Bronchial epithelial cell (primary cell): ENCODE measurements around the gene HBEGF. TPM values are rescaled to one million over a fixed set of nuclear protein-coding genes. Genes with fewer than 3 reads are reported as not detected.

Source experiments
- DNase-seq: peaks from one replicate; pipeline ENCODE4 v3.0.0-alpha.2; 2010; ENCODE audit warnings: low read depth
- FAIRE-seq: peaks from 2 replicates; lab custom pipeline; 2011; peaks lifted over from hg19 to GRCh38; lab: Jason Lieb, UNC
- H3K27me3 ChIP-seq: 2 replicates; pipeline ENCODE4 v1.5.1; 2011; ENCODE audit warnings: low read length; ENCODE audit not compliant: control insufficient read depth, insufficient read depth
- H3K36me3 ChIP-seq: 2 replicates; pipeline ENCODE4 v1.5.1; 2011; ENCODE audit warnings: low read length; ENCODE audit not compliant: control insufficient read depth, insufficient read depth
- H3K4me3 ChIP-seq: 2 replicates; pipeline ENCODE4 v1.5.1; 2011; ENCODE audit warnings: mild to moderate bottlenecking, low read depth, low read length, control low read depth
- CTCF ChIP-seq: IDR thresholded peaks from 2 replicates; pipeline ENCODE4 v1.5.1; 2011; ENCODE audit warnings: mild to moderate bottlenecking, moderate library complexity, low read length, control low read depth, inconsistent platforms; ENCODE audit not compliant: insufficient read depth, severe bottlenecking
- total RNA-seq: library from RNA; depleted of rRNA; stranded (reverse); fragments of >200 nt; gene quantifications from 2 replicates; pipeline ENCODE4 v1.2.1, GENCODE V29; 2014

HBEGF gene
- total RNA-seq, 1 donor from 2014 or later, result 76.6 TPM

DNA sequence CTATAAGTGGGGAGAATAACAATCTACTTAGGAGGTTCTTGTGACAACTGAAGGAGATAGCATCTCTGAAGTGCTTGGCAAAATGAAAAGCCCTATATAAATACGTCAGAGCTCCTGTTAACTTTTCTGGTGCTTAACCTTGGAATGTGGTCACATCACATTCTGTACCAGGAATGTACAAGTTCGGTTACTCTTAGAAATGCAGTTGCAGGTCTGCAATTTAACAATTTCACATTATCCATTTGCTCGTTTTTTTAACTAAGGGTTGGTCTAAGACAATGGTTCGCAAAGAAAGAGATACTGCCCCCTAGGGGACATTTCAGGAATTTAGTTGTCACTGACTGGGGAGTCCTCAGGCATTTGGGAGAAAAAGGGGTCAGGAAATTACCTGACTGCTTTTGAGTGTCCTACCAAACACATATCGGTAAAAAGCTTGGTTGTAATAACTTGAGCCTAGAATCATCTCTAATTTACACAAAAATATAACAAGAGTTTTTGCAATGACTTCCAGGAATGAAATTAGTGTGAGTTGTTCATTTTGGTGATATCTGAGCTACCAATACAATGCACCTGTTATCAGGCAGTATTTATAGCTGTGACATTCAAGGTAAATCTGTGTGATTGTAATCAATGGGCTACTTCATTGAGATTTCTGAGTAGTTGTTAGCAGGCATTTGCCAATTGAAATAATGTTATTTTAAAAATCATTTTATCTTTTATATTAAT is 5.4 kb upstream of the HBEGF start:
- peak; percentile 76 for DNase-seq
- TF ChIP-seq CTCF, result peak; percentile 63
- FAIRE-seq, result no peak
- no peaks in the 10 kb centered on the region for H3K36me3 ChIP-seq
- peaks cover 1% of the 10 kb centered on the region for H3K27me3 ChIP-seq
- H3K4me3 ChIP-seq, result no peak overlapping the region

- TF ChIP-seq CTCF, result no peak
- DNase-seq (peak; percentile 90), FAIRE-seq (no peak)
- Histone ChIP-seq H3K27me3 (no peaks in the 10 kb centered on the region), H3K4me3 (no peak overlapping the region), H3K36me3 (peaks cover 4% of the 10 kb centered on the region)
These were observed 2.8 kb upstream of the HBEGF start for GRCh38 chr5:140349244-140349643.

DNA sequence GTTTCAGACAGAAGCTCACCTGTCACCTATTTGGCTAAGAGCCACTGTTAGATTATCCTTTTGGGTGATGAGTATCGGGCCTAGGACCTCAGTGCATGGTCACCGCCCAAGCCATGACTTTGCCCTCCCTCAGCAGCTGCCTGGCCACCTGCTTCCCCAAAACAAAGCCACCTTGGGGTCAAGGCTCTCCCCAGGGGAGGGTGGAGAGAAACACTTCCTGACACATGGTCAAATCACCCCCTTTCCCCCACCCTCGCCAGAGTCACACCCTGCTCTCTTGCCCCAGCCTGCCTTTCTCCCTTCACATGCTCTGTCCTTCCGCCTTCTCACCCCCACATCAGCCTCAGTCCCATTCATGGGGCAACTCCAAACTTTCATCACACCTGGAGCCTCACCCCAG is 1.7 kb upstream of the HBEGF start:
- TF ChIP-seq CTCF, result no peak
- Histone ChIP-seq H3K4me3 (no peak overlapping the region), H3K36me3 (peaks cover 11% of the 10 kb centered on the region), H3K27me3 (no peaks in the 10 kb centered on the region)
- FAIRE-seq (no peak), DNase-seq (peak; percentile 99)

- DNase-seq (no peak), FAIRE-seq (no peak)
- no peak for TF ChIP-seq CTCF
- peaks cover 17% of the 10 kb centered on the region for H3K36me3 ChIP-seq
- H3K4me3 ChIP-seq, result peak overlapping the region; percentile 72
- no peaks in the 10 kb centered on the region for H3K27me3 ChIP-seq
These were observed 957 bp upstream of the HBEGF start for GRCh38 chr5:140347360-140347759.

- FAIRE-seq (no peak), DNase-seq (no peak)
- no peaks in the 10 kb centered on the region for H3K27me3 ChIP-seq
- peak overlapping the region; percentile 72 for H3K4me3 ChIP-seq
- TF ChIP-seq CTCF, result peak; percentile 28
- H3K36me3 ChIP-seq, result peaks cover 29% of the 10 kb centered on the region
These were observed 470 bp downstream of the HBEGF start for GRCh38 chr5:140345919-140346347.
